GM12892 (cell line): ENCODE results near the gene OR52B2.
"Not testable (repeated sequence)": the region's sequence is repeated elsewhere in the genome, so short reads cannot be mapped to it uniquely, and the experiment has no call there.

Experiments
- DNase-seq: peaks from one replicate; pipeline ENCODE4 v3.0.0; 2011; ENCODE audit not compliant: insufficient read length
- FAIRE-seq: peaks from 2 replicates; lab custom pipeline; 2011; peaks lifted over from hg19 to GRCh38; lab: Jason Lieb, UNC
- POLR2A ChIP-seq: IDR thresholded peaks from 2 replicates; pipeline ENCODE4 v1.6.1; 2011; ENCODE audit warnings: low read depth, low read length, control low read depth
- POLR2AphosphoS5 ChIP-seq: IDR thresholded peaks from 2 replicates; pipeline ENCODE4 v1.6.1; 2011; ENCODE audit warnings: low read depth, low read length, control low read depth
- TAF1 ChIP-seq: IDR thresholded peaks from 2 replicates; pipeline ENCODE4 v1.6.1; 2011; ENCODE audit warnings: low read depth, mild to moderate bottlenecking, control low read depth, low read length, borderline replicate concordance

The OR52B2 gene

GRCh38 chr11:6201481-6201880 is 31.4 kb upstream of the OR52B2 start:
- no peak for FAIRE-seq

GRCh38 chr11:6200975-6201374 is 30.8 kb upstream of the OR52B2 start:
- FAIRE-seq = no peak
- DNase-seq = no peak
- TF ChIP-seq POLR2AphosphoS5 = no peak
- TF ChIP-seq POLR2A = no peak
- no peak for TF ChIP-seq TAF1

More at GRCh38 chr11:6201481-6201880, 31.4 kb upstream of the OR52B2 start:
- TF ChIP-seq POLR2AphosphoS5 (no peak), TAF1 (no peak), POLR2A (no peak)
- no peak for DNase-seq

GRCh38 chr11:6199174-6199810 is 29.2 kb upstream of the OR52B2 start, which contains the start of gene OR52W1:
OR52W1 (plus strand) TSS chr11:6199224; CDS start chr11:6199224, 0 bp downstream.
- no peak for DNase-seq

GRCh38 chr11:6197466-6198200 is 27.5 kb upstream of the OR52B2 start:
- no peak for DNase-seq
- no peak for FAIRE-seq
- TF ChIP-seq TAF1 = no peak
- no peak for TF ChIP-seq POLR2A
- no peak for TF ChIP-seq POLR2AphosphoS5

More at GRCh38 chr11:6199174-6199810, 29.2 kb upstream of the OR52B2 start, which contains the start of gene OR52W1:
- FAIRE-seq = no peak
- TF ChIP-seq POLR2A (no peak), TAF1 (no peak), POLR2AphosphoS5 (no peak)

GRCh38 chr11:6196396-6196795 is 26.3 kb upstream of the OR52B2 start:
- DNase-seq = no peak
- no peak for FAIRE-seq
- TF ChIP-seq TAF1 (no peak), POLR2A (no peak), POLR2AphosphoS5 (no peak)

- FAIRE-seq = no peak
- no peak for TF ChIP-seq POLR2A
- no peak for TF ChIP-seq POLR2AphosphoS5
- no peak for TF ChIP-seq TAF1
- DNase-seq = no peak
Observed at GRCh38 chr11:6194065-6194581, 24.0 kb upstream of the OR52B2 start.

- no peak for TF ChIP-seq TAF1
- TF ChIP-seq POLR2AphosphoS5 = no peak
- no peak for TF ChIP-seq POLR2A
- DNase-seq (no peak), FAIRE-seq (no peak)
Observed at GRCh38 chr11:6191742-6192141, 21.6 kb upstream of the OR52B2 start.

- no peak for TF ChIP-seq TAF1
- TF ChIP-seq POLR2A = no peak
- TF ChIP-seq POLR2AphosphoS5 = no peak
- DNase-seq (no peak), FAIRE-seq (no peak)
Observed at GRCh38 chr11:6175440-6175839, 5.3 kb upstream of the OR52B2 start.

- FAIRE-seq (no peak), DNase-seq (no peak)
- TF ChIP-seq TAF1 (no peak), POLR2A (no peak), POLR2AphosphoS5 (no peak)
Observed at GRCh38 chr11:6156628-6157359, 13.3 kb downstream of the OR52B2 start.

GRCh38 chr11:6152126-6152525 is 18.0 kb downstream of the OR52B2 start:
- DNase-seq = no peak
- no peak for FAIRE-seq
- TF ChIP-seq POLR2A = no peak
- TF ChIP-seq TAF1 = no peak
- no peak for TF ChIP-seq POLR2AphosphoS5

- DNase-seq = no peak
- no peak for FAIRE-seq
- TF ChIP-seq TAF1 (no peak), POLR2A (no peak), POLR2AphosphoS5 (no peak)
Observed at GRCh38 chr11:6151117-6151516, 19.0 kb downstream of the OR52B2 start.

GRCh38 chr11:6143737-6144136 is 26.4 kb downstream of the OR52B2 start:
- FAIRE-seq, DNase-seq: not testable (repeated sequence)
